Measurements from ENCODE around the gene ANKEF1. TPM values are rescaled to one million over a fixed set of nuclear protein-coding genes. Genes with fewer than 3 reads are reported as not detected.

ANKEF1 gene
- total RNA-seq, 1 experiment from 2014 or later: 8.3 TPM

DNA sequence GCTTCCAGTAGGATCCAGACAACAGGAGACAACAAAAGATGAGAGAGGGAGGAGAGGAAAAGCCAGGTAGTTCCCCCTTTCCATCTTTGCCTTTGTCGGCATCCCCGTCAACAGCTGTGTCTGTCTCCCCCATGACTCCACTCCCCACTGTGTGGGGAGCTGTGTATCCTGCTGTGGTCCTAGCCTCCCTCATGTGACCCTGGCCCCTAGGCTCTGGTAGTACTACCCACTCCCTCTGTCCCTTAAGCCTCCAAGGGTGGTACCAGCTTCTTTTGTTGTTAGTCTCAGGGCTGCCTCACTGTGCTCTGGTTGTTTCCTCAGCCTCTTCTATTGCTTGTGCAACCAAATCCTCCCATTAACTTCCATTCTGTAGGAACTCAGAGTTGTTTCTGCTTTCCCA is 28.7 kb downstream of the ANKEF1 start:
- H3K27me3 ChIP-seq (ENCODE audit: insufficient read depth, low read length): no peaks in the 10 kb centered on the region
- H4K20me1 ChIP-seq (ENCODE audit: control insufficient read depth, insufficient read depth, insufficient read length): no peaks in the 10 kb centered on the region

More for the DNA sequence above, 28.7 kb downstream of the ANKEF1 start:
- Histone ChIP-seq H3K4me2 (ENCODE audit: insufficient read depth, insufficient read length, low read length) (no peak overlapping the region), H4K5ac (ENCODE audit: insufficient read length, low read depth, low read length) (no peak overlapping the region), H2AFZ (ENCODE audit: low read length) (no peak overlapping the region), H3T11ph (ENCODE audit: low read length) (no peak overlapping the region), H2AK5ac (ENCODE audit: insufficient read length, low read length) (no peak overlapping the region), H3K9me3 (ENCODE audit: control insufficient read depth, low read depth, low read length) (no peaks in the 10 kb centered on the region), H3K14ac (ENCODE audit: insufficient read depth, low read length) (no peak overlapping the region), H3K9ac (ENCODE audit: extremely low read depth, insufficient read length, low read length) (no peak overlapping the region), H2BK5ac (ENCODE audit: insufficient read length, low read length) (no peak overlapping the region), H3K23me2 (ENCODE audit: insufficient read length, low read depth, low read length, poor library complexity, severe bottlenecking) (no peaks in the 10 kb centered on the region), H2BK15ac (ENCODE audit: low read depth, low read length) (no peak overlapping the region), H2BK120ac (ENCODE audit: low read depth, low read length, poor library complexity, severe bottlenecking) (no peak overlapping the region), H3K56ac (ENCODE audit: insufficient read length, low read depth, low read length) (no peak overlapping the region), H3K4ac (ENCODE audit: low read depth, low read length) (no peak overlapping the region), H3K4me1 (ENCODE audit: insufficient read depth, low read length) (no peaks in the 10 kb centered on the region), H3K23ac (ENCODE audit: insufficient read length, low read depth, low read length) (no peak overlapping the region), H3K79me1 (ENCODE audit: insufficient read depth, low read depth, low read length, poor library complexity, severe bottlenecking) (no peaks in the 10 kb centered on the region), H3K79me2 (ENCODE audit: insufficient read depth, low read length) (no peaks in the 10 kb centered on the region), H4K8ac (replicated peaks; ENCODE audit: insufficient read length, low read depth, low read length) (no peak overlapping the region), H2BK20ac (ENCODE audit: low read depth, low read length, poor library complexity, severe bottlenecking) (no peak overlapping the region), H2BK12ac (ENCODE audit: insufficient read length, low read depth, low read length) (no peak overlapping the region), H3K18ac (ENCODE audit: insufficient read length, low read depth, low read length) (no peak overlapping the region), H3K27ac (ENCODE audit: insufficient read length, low read depth, low read length) (no peak overlapping the region), H4K91ac (ENCODE audit: insufficient read length, low read depth, low read length) (no peak overlapping the region)
- TF ChIP-seq, protein P1, sequence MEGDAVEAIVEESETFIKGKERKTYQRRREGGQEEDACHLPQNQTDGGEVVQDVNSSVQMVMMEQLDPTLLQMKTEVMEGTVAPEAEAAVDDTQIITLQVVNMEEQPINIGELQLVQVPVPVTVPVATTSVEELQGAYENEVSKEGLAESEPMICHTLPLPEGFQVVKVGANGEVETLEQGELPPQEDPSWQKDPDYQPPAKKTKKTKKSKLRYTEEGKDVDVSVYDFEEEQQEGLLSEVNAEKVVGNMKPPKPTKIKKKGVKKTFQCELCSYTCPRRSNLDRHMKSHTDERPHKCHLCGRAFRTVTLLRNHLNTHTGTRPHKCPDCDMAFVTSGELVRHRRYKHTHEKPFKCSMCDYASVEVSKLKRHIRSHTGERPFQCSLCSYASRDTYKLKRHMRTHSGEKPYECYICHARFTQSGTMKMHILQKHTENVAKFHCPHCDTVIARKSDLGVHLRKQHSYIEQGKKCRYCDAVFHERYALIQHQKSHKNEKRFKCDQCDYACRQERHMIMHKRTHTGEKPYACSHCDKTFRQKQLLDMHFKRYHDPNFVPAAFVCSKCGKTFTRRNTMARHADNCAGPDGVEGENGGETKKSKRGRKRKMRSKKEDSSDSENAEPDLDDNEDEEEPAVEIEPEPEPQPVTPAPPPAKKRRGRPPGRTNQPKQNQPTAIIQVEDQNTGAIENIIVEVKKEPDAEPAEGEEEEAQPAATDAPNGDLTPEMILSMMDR (conservative IDR thresholded peaks at IDR 0.05): no peak
- Mint-ChIP-seq H3K27ac (no peak overlapping the region), H3K9me3 (no peaks in the 10 kb centered on the region; a peak in 1 of 5 replicates), H3K27me3 (ENCODE audit: low read depth) (no peaks in the 10 kb centered on the region), H3K36me3 (ENCODE audit: insufficient read depth in 1 of 3, low read depth in 3 of 3) (no peaks in the 10 kb centered on the region), H3K4me3 (no peak overlapping the region), H3K4me1 (peaks cover 15 to 17% of the 10 kb centered on the region in 2 experiments)
- no CpG with 5 or more reads among the region's 2 CpGs for WGBS (ENCODE audit: extremely low coverage, insufficient read length, low lambda C conversion rate)
- no peak for DNase-seq

All from H9 (cell line).